Activated naive CD8-positive, alpha-beta T cell (primary cell): Measurements from ENCODE around the gene PLCB4.
"Not testable (repeated sequence)": the region's sequence is repeated elsewhere in the genome, so short reads cannot be mapped to it uniquely, and the experiment has no call there.

ENCODE experiments used
- H3K27ac Mint-ChIP-seq: one replicate; pipeline ENCODE4 v1.8.0; 2021; ENCODE audit warnings: mixed read lengths
- H3K27me3 Mint-ChIP-seq: one replicate; pipeline ENCODE4 v1.8.0; 2021; ENCODE audit warnings: mixed read lengths
- H3K36me3 Mint-ChIP-seq: one replicate; pipeline ENCODE4 v1.8.0; 2021; ENCODE audit warnings: mixed read lengths
- H3K4me1 Mint-ChIP-seq: one replicate; pipeline ENCODE4 v1.8.0; 2021; ENCODE audit warnings: low read depth, mixed read lengths
- H3K4me3 Mint-ChIP-seq: one replicate; pipeline ENCODE4 v1.8.0; 2021; ENCODE audit warnings: mild to moderate bottlenecking, mixed read lengths
- H3K9me3 Mint-ChIP-seq: one replicate; pipeline ENCODE4 v1.8.0; 2021; ENCODE audit warnings: low read depth, mixed read lengths

Gene PLCB4

DNA sequence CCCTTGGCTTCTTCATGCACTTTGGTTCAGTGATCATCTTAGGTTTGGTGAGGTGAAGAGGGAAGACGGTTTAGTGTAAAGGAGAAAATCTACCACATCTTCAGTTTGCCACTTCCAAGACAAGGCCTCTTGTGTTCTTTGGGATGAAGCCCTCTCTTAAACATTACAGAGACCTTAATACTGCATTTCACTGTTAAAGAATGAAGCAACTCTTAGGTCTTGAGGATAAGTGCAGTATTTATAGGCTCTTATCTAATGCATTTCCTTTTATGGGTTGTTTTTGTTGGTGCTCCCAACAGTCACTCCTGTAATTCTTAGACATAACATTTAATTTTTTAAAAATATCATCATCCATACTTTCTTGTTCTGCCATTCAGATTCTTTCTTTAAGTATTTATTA, 305.6 kb downstream of the PLCB4 start:
- Mint-ChIP-seq H3K27ac (no peak overlapping the region), H3K27me3 (no peaks in the 10 kb centered on the region), H3K36me3 (no peaks in the 10 kb centered on the region), H3K4me1 (no peaks in the 10 kb centered on the region), H3K4me3 (no peak overlapping the region), H3K9me3 (no peaks in the 10 kb centered on the region)

- Mint-ChIP-seq H3K4me3 (no peak overlapping the region), H3K27me3 (no peaks in the 10 kb centered on the region), H3K9me3 (no peaks in the 10 kb centered on the region), H3K36me3 (no peaks in the 10 kb centered on the region), H3K27ac (no peak overlapping the region), H3K4me1 (no peaks in the 10 kb centered on the region)
These were observed 306.4 kb downstream of the PLCB4 start for GRCh38 chr20:9375221-9375681.

DNA sequence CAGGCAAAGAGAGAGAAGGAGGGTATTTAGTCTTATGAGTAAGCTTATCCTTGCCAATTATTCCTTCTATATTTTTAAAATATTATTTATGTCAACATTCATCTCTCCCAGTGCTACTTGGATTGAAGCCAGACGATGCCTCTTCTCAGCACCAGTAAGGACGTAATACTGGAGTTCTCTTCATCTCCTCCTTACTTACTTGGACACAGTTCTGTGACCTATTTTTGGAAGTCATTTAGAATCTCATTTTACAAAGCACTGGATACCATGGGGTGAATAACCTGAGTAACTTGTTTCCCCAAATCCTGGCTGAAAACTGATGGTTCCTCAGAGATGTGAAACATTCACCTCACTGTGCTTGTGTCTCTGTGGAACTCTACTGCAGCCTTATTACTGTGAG, 308.1 kb downstream of the PLCB4 start:
- H3K27me3 Mint-ChIP-seq = no peaks in the 10 kb centered on the region
- no peaks in the 10 kb centered on the region for H3K4me1 Mint-ChIP-seq
- no peaks in the 10 kb centered on the region for H3K9me3 Mint-ChIP-seq
- H3K36me3 Mint-ChIP-seq = no peaks in the 10 kb centered on the region
- H3K4me3 Mint-ChIP-seq = no peak overlapping the region
- no peak overlapping the region for H3K27ac Mint-ChIP-seq

DNA sequence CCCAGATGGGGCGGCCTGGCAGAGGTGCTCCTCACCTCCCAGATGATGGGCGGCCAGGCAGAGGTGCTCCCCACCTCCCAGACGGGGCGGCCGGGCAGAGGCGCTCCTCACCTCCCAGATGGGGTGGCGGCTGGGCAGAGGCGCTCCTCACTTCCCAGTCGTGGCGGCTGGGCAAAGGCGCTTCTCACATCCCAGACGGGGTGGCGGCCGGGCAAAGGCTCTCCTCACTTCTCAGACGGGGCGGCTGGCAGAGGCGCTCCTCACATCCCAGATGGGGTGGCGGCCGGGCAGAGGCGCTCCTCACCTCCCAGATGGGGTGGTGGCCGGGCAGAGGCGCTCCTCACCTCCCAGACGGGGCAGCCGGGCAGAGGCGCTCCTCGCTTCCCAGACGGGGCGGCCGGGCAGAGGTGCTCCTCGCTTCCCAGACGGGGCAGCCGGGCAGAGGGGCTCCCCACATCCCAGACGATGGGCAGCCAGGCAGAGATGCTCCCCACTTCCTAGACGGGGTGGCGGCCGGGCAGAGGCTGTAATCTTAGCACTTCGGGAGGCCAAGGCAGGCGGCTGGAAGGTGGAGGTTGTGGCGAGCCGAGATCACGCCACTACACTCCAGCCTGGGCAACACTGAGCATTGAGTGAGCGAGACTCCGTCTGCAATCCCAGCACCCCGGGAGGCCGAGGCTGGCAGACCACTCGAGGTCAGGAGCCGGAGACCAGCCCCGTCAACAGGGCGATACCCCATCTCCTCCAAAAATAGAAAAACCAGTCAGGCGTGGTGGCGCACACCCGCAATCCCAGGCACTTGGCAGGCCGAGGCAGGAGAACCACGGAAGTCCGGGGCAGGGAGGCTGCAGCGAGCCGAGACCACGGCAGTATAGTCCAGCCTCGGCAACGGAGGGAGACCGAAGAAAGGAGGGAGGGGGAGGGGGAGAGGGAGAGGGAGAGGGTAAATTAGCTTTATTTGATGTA, 316.7 kb downstream of the PLCB4 start:
- not testable (repeated sequence) for H3K9me3 Mint-ChIP-seq, H3K4me1 Mint-ChIP-seq, H3K36me3 Mint-ChIP-seq, H3K27ac Mint-ChIP-seq, H3K4me3 Mint-ChIP-seq, H3K27me3 Mint-ChIP-seq

GRCh38 chr20:9388160-9388812, 319.4 kb downstream of the PLCB4 start:
- Mint-ChIP-seq H3K36me3 (no peaks in the 10 kb centered on the region), H3K27me3 (no peaks in the 10 kb centered on the region), H3K4me3 (no peak overlapping the region), H3K27ac (no peak overlapping the region), H3K4me1 (no peaks in the 10 kb centered on the region), H3K9me3 (no peaks in the 10 kb centered on the region)

- Mint-ChIP-seq H3K4me1 (no peaks in the 10 kb centered on the region), H3K9me3 (no peaks in the 10 kb centered on the region), H3K27me3 (no peaks in the 10 kb centered on the region), H3K27ac (no peak overlapping the region), H3K36me3 (no peaks in the 10 kb centered on the region), H3K4me3 (no peak overlapping the region)
These were observed 319.9 kb downstream of the PLCB4 start for GRCh38 chr20:9388813-9389161.

DNA sequence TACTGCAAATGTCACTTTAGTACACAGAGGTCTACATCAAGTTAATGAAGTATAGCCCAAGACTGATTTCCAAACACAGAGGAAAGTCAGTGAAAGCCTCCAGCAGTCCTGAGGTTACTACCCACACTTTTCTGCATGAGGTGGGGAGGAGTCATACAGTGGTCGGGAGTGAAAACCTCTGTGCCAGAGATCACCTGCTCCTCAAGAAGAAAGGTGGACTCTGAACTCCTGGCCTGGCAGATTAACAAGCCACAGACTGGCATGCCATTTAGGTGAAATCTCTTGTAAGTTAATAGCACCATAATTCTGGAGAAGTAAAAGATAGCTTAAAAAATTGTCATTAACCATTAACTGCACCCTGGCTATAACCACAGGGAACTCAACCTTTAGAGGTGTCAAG, 320.5 kb downstream of the PLCB4 start:
- H3K27ac Mint-ChIP-seq = no peak overlapping the region
- no peak overlapping the region for H3K4me3 Mint-ChIP-seq
- H3K27me3 Mint-ChIP-seq = no peaks in the 10 kb centered on the region
- H3K9me3 Mint-ChIP-seq = no peaks in the 10 kb centered on the region
- no peaks in the 10 kb centered on the region for H3K36me3 Mint-ChIP-seq
- H3K4me1 Mint-ChIP-seq = no peaks in the 10 kb centered on the region

GRCh38 chr20:9390441-9390840, 321.6 kb downstream of the PLCB4 start:
- H3K36me3 Mint-ChIP-seq = no peaks in the 10 kb centered on the region
- no peaks in the 10 kb centered on the region for H3K4me1 Mint-ChIP-seq
- no peak overlapping the region for H3K4me3 Mint-ChIP-seq
- no peak overlapping the region for H3K27ac Mint-ChIP-seq
- H3K9me3 Mint-ChIP-seq = no peaks in the 10 kb centered on the region
- no peaks in the 10 kb centered on the region for H3K27me3 Mint-ChIP-seq

DNA sequence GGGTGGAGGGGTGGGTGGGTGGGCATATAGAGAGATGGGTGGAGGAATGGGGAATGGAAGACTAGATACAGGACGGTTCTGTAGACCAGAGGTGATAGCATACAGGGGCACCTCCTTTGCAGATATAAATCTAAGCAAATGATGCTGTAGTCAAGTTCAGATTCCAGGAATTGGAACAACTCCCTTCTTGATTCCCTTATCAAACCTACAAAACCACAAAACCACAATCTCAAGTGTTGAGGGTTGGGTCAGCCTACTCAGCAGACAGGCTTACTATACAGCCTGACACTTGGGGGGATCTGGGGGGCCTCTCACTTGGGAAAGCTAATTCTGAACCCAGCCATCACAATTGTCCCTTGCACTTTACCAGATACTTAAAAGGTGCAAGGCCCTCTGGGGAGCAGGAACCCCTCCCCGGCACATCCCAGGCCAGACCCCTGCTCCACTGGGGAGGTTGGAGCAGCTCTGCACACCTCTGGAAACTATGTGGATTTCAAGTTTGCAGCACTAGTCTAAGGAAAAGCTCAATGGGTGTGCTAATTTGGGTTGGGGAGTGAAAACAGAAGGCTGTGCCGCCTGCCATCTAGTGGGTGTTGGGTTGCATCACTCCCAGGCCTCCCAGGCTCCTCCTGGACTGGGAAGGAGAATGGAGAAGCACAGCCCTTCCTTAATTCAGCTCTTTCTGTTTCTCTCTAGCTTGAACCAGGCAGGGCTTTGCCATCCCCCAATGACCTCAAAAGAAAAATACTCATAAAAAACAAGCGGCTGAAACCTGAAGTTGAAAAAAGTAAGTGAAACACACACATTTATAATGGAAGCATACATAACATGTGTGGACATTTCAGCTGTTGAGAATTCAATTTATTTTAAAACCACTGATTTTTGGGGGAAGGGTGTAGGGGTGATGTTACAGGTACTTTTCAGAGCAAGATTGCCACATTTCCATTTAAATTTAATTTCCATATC, 324.3 kb downstream of the PLCB4 start:
- no peak overlapping the region for H3K27ac Mint-ChIP-seq
- no peaks in the 10 kb centered on the region for H3K9me3 Mint-ChIP-seq
- H3K4me1 Mint-ChIP-seq = no peaks in the 10 kb centered on the region
- H3K27me3 Mint-ChIP-seq = no peaks in the 10 kb centered on the region
- H3K36me3 Mint-ChIP-seq = no peaks in the 10 kb centered on the region
- no peak overlapping the region for H3K4me3 Mint-ChIP-seq

DNA sequence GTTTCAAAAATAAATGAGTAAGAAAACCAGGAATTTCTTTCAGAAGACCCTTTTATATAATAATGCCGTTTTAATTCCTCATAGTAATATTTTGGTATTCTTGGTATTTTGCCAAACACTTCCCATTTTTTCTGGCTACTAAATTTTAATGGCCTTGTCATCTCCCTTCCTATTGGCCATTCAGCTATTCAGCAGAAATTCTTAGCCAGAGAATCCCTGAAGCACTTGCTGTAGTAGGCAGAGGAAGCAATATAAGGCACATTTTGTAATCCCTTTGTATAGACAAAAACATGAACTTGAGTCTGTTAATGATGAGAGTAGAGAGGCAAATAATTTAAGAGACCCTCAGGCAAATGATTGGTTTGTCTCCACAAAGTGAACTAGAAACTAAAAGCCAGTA, 327.1 kb downstream of the PLCB4 start:
- no peak overlapping the region for H3K27ac Mint-ChIP-seq
- no peaks in the 10 kb centered on the region for H3K4me1 Mint-ChIP-seq
- no peaks in the 10 kb centered on the region for H3K36me3 Mint-ChIP-seq
- H3K4me3 Mint-ChIP-seq = no peak overlapping the region
- H3K27me3 Mint-ChIP-seq = no peaks in the 10 kb centered on the region
- H3K9me3 Mint-ChIP-seq = no peaks in the 10 kb centered on the region

- H3K9me3 Mint-ChIP-seq = no peaks in the 10 kb centered on the region
- H3K27ac Mint-ChIP-seq = no peak overlapping the region
- no peaks in the 10 kb centered on the region for H3K36me3 Mint-ChIP-seq
- no peaks in the 10 kb centered on the region for H3K27me3 Mint-ChIP-seq
- H3K4me1 Mint-ChIP-seq = no peaks in the 10 kb centered on the region
- no peak overlapping the region for H3K4me3 Mint-ChIP-seq
These were observed 329.0 kb downstream of the PLCB4 start for GRCh38 chr20:9397928-9398327.

- no peaks in the 10 kb centered on the region for H3K36me3 Mint-ChIP-seq
- H3K27me3 Mint-ChIP-seq = no peaks in the 10 kb centered on the region
- no peak overlapping the region for H3K4me3 Mint-ChIP-seq
- H3K9me3 Mint-ChIP-seq = no peaks in the 10 kb centered on the region
- H3K4me1 Mint-ChIP-seq = no peaks in the 10 kb centered on the region
- H3K27ac Mint-ChIP-seq = no peak overlapping the region
These were observed 330.0 kb downstream of the PLCB4 start for GRCh38 chr20:9398882-9399281.

DNA sequence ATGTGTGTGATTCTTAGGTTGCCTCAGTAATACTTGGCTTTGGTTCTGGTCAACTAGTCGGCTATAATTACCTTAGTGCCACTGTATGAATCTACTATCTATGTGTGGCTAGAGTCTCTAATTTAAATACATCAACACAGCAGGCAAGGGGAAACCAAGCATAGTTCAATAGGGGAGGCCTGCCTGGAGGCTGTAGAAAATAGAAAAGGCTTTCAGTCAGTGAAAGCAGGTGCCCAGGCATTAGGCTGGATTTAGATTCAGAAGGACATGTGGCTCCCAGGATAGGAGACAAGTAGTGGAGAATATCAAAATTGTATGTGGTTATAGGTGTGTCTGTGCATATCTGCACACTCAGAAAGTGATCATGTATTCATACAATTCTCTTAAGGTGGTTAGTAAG, 330.4 kb downstream of the PLCB4 start:
- H3K4me3 Mint-ChIP-seq = no peak overlapping the region
- no peaks in the 10 kb centered on the region for H3K36me3 Mint-ChIP-seq
- no peaks in the 10 kb centered on the region for H3K27me3 Mint-ChIP-seq
- H3K4me1 Mint-ChIP-seq = no peaks in the 10 kb centered on the region
- H3K27ac Mint-ChIP-seq = no peak overlapping the region
- no peaks in the 10 kb centered on the region for H3K9me3 Mint-ChIP-seq

GRCh38 chr20:9400171-9401025, 331.5 kb downstream of the PLCB4 start:
- H3K27me3 Mint-ChIP-seq = no peaks in the 10 kb centered on the region
- no peak overlapping the region for H3K27ac Mint-ChIP-seq
- H3K9me3 Mint-ChIP-seq = no peaks in the 10 kb centered on the region
- H3K36me3 Mint-ChIP-seq = no peaks in the 10 kb centered on the region
- no peak overlapping the region for H3K4me3 Mint-ChIP-seq
- no peaks in the 10 kb centered on the region for H3K4me1 Mint-ChIP-seq
